Calu3 (cell line): ENCODE results near the gene FETUB. TPM values are rescaled to one million over a fixed set of nuclear protein-coding genes. Genes with fewer than 3 reads are reported as not detected.

Experiments used
- BruUV-seq: library from RNA; stranded (reverse); fragments of 400-500 nt; replicated peaks from 2 replicates; lab custom pipeline; 2021; lab: Mats Ljungman, UMichigan
- CTCF ChIA-PET: fragments of 300-600 bp; sonication (Branson Sonifier 250); formaldehyde crosslinking; loops from one replicate; lab custom pipeline; 2022; ENCODE audit warnings: antibody characterized with exemption; lab: Charles Lee
- DNase-seq: peaks from one replicate; pipeline ENCODE4 v3.0.0; 2022
- H3K27ac Mint-ChIP-seq: one replicate; pipeline ENCODE4 v1.8.0; 2022; ENCODE audit warnings: mixed read lengths; ENCODE audit not compliant: unreplicated experiment
- H3K27me3 Mint-ChIP-seq: one replicate; pipeline ENCODE4 v1.8.0; 2022; ENCODE audit warnings: mixed read lengths; ENCODE audit not compliant: unreplicated experiment
- H3K36me3 Mint-ChIP-seq: one replicate; pipeline ENCODE4 v1.8.0; 2022; ENCODE audit warnings: mild to moderate bottlenecking, moderate library complexity, mixed read lengths; ENCODE audit not compliant: insufficient read depth, unreplicated experiment
- H3K4me1 Mint-ChIP-seq: one replicate; pipeline ENCODE4 v1.8.0; 2022; ENCODE audit warnings: mild to moderate bottlenecking, low read depth, mixed read lengths; ENCODE audit not compliant: unreplicated experiment
- H3K4me3 Mint-ChIP-seq: one replicate; pipeline ENCODE4 v1.8.0; 2022; ENCODE audit warnings: mild to moderate bottlenecking, low read depth, moderate library complexity, mixed read lengths; ENCODE audit not compliant: unreplicated experiment
- H3K9me3 Mint-ChIP-seq: one replicate; pipeline ENCODE4 v1.8.0; 2022; ENCODE audit warnings: low read depth, mixed read lengths; ENCODE audit not compliant: unreplicated experiment
- intact Hi-C: fragments of 100-400 bp; cut with micrococcal nuclease; formaldehyde crosslinking; loops from one replicate; pipeline ENCODE4 v1.10.0; 2022; ENCODE audit not compliant: unreplicated experiment
- total RNA-seq: library from RNA; stranded (reverse); gene quantifications from 2 replicates; pipeline ENCODE4 v1.2.3, GENCODE V29; 2022
- TF ChIP-seq, protein P1 (sequence below): fragments of 200-600 bp; IDR thresholded peaks from one replicate; pipeline ENCODE4 v1.8.0; 2022; ENCODE audit warnings: antibody characterized with exemption; ENCODE audit not compliant: unreplicated experiment

Gene FETUB
- total RNA-seq, 1 experiment from 2014 or later: not detected

DNA sequence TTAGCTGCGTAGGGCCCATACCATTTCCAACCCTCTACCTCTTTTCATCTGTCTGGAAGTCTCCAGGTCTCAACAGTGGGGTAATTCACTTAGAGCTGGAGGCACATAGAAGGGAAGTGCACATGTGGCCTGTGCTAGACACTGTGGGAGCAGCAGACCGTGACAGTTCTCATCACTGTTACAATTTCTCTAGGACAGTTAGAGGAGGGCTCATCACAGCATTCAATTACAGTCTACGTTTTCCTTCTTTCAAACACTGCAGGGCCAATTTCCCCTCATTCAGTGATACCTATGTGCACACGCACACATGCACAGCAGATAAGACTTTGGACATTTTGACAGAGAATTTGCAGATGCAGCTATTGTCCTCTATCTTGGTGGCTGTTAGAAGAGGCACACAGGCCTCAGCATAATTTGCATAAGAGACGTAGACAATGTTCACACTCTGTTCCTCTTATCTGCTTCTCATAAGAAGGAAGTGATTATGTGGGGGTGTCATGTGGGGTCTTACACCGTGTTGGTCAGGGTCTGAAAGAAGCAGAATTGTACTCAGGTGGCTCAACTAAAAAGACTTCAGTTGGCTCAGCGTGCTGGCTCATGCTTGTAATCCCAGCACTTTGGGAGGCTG is 13.0 kb downstream of the FETUB start:
- Mint-ChIP-seq H3K4me1 (no peaks in the 10 kb centered on the region), H3K36me3 (no peaks in the 10 kb centered on the region), H3K27me3 (peaks cover 7% of the 10 kb centered on the region), H3K4me3 (no peak overlapping the region), H3K27ac (no peak overlapping the region), H3K9me3 (no peaks in the 10 kb centered on the region)
- CTCF ChIA-PET: interaction anchor here (0.6 kb wide), 1 partner anchor 19 kb away, joined by 3 read pairs; no protein-coding TSS in a partner anchor
- DNase-seq: no peak
- intact Hi-C loops: no loop called here
- TF ChIP-seq, protein P1, sequence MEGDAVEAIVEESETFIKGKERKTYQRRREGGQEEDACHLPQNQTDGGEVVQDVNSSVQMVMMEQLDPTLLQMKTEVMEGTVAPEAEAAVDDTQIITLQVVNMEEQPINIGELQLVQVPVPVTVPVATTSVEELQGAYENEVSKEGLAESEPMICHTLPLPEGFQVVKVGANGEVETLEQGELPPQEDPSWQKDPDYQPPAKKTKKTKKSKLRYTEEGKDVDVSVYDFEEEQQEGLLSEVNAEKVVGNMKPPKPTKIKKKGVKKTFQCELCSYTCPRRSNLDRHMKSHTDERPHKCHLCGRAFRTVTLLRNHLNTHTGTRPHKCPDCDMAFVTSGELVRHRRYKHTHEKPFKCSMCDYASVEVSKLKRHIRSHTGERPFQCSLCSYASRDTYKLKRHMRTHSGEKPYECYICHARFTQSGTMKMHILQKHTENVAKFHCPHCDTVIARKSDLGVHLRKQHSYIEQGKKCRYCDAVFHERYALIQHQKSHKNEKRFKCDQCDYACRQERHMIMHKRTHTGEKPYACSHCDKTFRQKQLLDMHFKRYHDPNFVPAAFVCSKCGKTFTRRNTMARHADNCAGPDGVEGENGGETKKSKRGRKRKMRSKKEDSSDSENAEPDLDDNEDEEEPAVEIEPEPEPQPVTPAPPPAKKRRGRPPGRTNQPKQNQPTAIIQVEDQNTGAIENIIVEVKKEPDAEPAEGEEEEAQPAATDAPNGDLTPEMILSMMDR: no peak
- BruUV-seq: no TSS peak

GRCh38 chr3:186653984-186654383 is 13.8 kb downstream of the FETUB start:
- Mint-ChIP-seq H3K36me3 (no peaks in the 10 kb centered on the region), H3K4me1 (no peaks in the 10 kb centered on the region), H3K27me3 (peaks cover 15% of the 10 kb centered on the region), H3K4me3 (no peak overlapping the region), H3K9me3 (peaks cover 2% of the 10 kb centered on the region), H3K27ac (no peak overlapping the region)
- no peak for DNase-seq
- TF ChIP-seq, protein P1: no peak
- intact Hi-C loops: no loop called here
- no TSS peak for BruUV-seq
- CTCF ChIA-PET: no interaction called here

- intact Hi-C loops: no loop called here
- H3K27me3 Mint-ChIP-seq: peaks cover 9% of the 10 kb centered on the region
- no TSS peak for BruUV-seq
- H3K9me3 Mint-ChIP-seq: peaks cover 11% of the 10 kb centered on the region
- CTCF ChIA-PET: no interaction called here
- H3K4me3 Mint-ChIP-seq: no peak overlapping the region
- DNase-seq: no peak
- TF ChIP-seq, protein P1: no peak
- peaks cover 37% of the 10 kb centered on the region for H3K4me1 Mint-ChIP-seq
- no peaks in the 10 kb centered on the region for H3K36me3 Mint-ChIP-seq
- H3K27ac Mint-ChIP-seq: no peak overlapping the region
Measured at GRCh38 chr3:186663361-186664118, 23.3 kb downstream of the FETUB start.

- Mint-ChIP-seq H3K4me3 (no peak overlapping the region), H3K36me3 (no peaks in the 10 kb centered on the region), H3K27ac (no peak overlapping the region), H3K4me1 (peaks cover 40% of the 10 kb centered on the region), H3K27me3 (peaks cover 3% of the 10 kb centered on the region), H3K9me3 (peaks cover 9% of the 10 kb centered on the region)
- CTCF ChIA-PET: no interaction called here
- DNase-seq: no peak
- BruUV-seq: no TSS peak
- intact Hi-C loops: no loop called here
- TF ChIP-seq, protein P1: no peak
Measured at GRCh38 chr3:186664119-186664495, 23.9 kb downstream of the FETUB start.
